Esophagus muscularis mucosa (tissue), 3 donors: ENCODE results near the gene FOSL2.

Source experiments
- CTCF ChIP-seq, 3 experiments: fragments of 200-600 bp in 2 of 3; fragments of 450-650 bp in 1 of 3; sonication (generic) in 2 of 3; IDR thresholded peaks; one replicate each; pipeline ENCODE4 v1.5.1; 2017 to 2019; ENCODE audit warnings: antibody characterized with exemption in 3 of 3, mild to moderate bottlenecking in 2 of 3, moderate library complexity in 1 of 3
- POLR2A ChIP-seq: fragments of 450-650 bp; IDR thresholded peaks from one replicate; pipeline ENCODE4 v1.6.1; 2017; ENCODE audit warnings: antibody characterized with exemption, moderate library complexity, mild to moderate bottlenecking, low read depth
- POLR2AphosphoS5 ChIP-seq, 2 donors: sonication (generic); formaldehyde crosslinking; IDR thresholded peaks; one replicate each; pipeline ENCODE4 v1.6.1; 2017; ENCODE audit warnings: antibody characterized with exemption in 2 of 2

DNA sequence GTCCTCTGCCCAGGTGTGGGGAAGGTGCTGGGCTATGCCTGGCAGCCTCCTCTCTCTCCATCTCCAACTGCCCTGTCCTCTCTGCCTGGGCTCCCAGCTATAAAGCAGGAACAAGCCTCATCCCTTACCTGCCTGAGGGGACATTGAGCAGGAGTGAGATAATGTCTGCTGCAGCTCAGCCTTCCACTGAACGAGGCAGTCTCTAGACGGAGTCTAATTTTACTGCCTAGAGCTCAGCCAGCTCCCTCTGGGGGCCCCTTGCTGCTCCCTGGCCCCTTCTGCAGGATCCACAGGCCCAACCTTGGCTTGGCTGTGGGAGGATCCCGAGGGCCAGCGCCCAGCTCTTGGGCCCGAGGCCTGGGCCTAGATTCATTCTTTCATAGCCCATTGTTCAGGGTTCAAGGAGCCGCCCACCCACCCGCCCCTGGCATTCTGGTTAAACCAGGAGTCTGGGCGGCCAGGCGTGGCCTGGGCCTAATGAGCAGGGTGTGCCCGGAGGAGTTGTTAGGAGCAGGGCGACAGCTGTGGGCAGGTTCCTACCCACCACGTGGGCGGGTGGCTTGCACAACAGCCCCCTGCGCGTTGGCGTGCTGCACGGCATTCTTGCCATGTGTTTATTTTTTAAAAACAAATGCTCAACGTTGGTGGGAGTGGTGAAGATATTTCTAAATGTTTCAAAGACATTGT is 44.6 kb downstream of the FOSL2 start:
- TF ChIP-seq CTCF (IDR thresholded peaks at IDR 0.05) (no peak), POLR2AphosphoS5 (IDR thresholded peaks at IDR 0.05) (no peak), POLR2A (no peak)
